HL-60 (cell line): ENCODE data around the gene GLRX5.
"Not testable (repeated sequence)": the region's sequence is repeated elsewhere in the genome, so short reads cannot be mapped to it uniquely, and the experiment has no call there.

Experiments used
- DNase-seq, 2 experiments: peaks; one replicate each; pipeline ENCODE4 v3.0.0-alpha.2; 2010 to 2020; ENCODE audit warnings: low read depth in 1 of 2, low spot score in 1 of 2
- H3K27ac ChIP-seq: fragments of 250-450 bp; sonication (Bioruptor Pico); replicated peaks from 2 replicates; pipeline ENCODE4 v1.5.1; 2020; ENCODE audit warnings: mild to moderate bottlenecking, moderate library complexity
- H3K27me3 ChIP-seq: fragments of 250-450 bp; sonication (Bioruptor Pico); 2 replicates; pipeline ENCODE4 v1.5.1; 2021; ENCODE audit warnings: mild to moderate bottlenecking, moderate library complexity; ENCODE audit not compliant: insufficient read depth, poor library complexity, severe bottlenecking
- H3K4me3 ChIP-seq: replicated peaks from 2 replicates; pipeline ENCODE4 v1.5.1; 2011; ENCODE audit warnings: mild to moderate bottlenecking, control low read depth, low read length; ENCODE audit not compliant: insufficient read depth
- GABPA ChIP-seq: IDR thresholded peaks from 2 replicates; pipeline ENCODE4 v1.6.1; 2012; ENCODE audit warnings: low read depth
- POLR2AphosphoS5 ChIP-seq: IDR thresholded peaks from 2 replicates; pipeline ENCODE4 v1.6.1; 2012; ENCODE audit warnings: low read depth
- SPI1 ChIP-seq: IDR thresholded peaks from 2 replicates; pipeline ENCODE4 v1.6.1; 2012; ENCODE audit warnings: low read depth, mild to moderate bottlenecking, borderline replicate concordance
- TF ChIP-seq, protein P1 (sequence below): IDR thresholded peaks from one replicate; pipeline ENCODE4 v1.5.1; 2011; ENCODE audit warnings: low read length, control low read depth, inconsistent platforms; ENCODE audit not compliant: insufficient read depth
- TF ChIP-seq, protein P2 (sequence below): IDR thresholded peaks from 2 replicates; pipeline ENCODE4 v1.6.1; 2012; ENCODE audit warnings: low read depth; ENCODE audit not compliant: insufficient replicate concordance

GLRX5 gene

DNA sequence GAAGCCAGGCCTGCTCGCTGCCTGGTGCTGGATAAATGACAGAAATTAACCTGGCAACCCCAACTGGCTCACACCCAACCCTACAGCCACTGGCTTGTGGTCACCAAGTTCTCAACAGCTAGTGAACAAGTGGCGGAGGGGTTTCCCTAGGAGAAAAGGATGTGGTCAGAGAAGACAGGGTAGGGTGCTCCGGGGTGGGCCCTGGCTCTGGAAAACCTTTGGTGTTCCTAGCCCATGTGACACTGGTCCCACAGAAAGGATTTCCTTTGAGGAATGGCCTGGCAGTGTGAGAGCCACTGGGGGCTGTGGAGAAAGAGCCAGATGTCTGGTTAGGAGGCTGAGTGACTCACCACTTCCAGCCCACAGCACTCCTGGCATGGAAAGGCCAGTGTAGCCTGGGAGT is 27.1 kb upstream of the GLRX5 start:
- Histone ChIP-seq H3K4me3 (no peak overlapping the region), H3K27ac (peak overlapping the region; percentile 81), H3K27me3 (no peaks in the 10 kb centered on the region)
- peak in 1 of 2 experiments; percentile 61 for DNase-seq
- TF ChIP-seq POLR2AphosphoS5 (no peak), SPI1 (no peak)

DNA sequence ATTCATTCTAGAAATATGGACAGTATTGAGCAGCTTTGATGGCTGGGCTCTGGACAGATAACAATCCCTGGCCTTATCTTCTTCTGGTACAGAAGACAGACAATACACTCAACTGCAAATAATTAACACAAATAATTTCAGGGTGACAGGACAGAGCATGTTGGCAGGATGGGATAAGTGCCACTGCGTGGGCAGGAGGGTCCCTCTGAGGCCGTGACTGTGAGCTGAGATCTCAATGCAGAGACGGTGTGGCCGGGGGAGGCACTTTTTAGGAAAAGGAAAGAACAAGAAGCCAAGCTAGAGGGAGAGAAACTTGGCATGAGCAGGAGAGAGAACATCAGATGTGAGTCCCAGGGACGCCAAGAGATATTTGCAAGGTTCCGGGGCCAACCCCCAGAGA is 26.5 kb upstream of the GLRX5 start:
- Histone ChIP-seq H3K4me3 (no peak overlapping the region), H3K27me3 (no peaks in the 10 kb centered on the region), H3K27ac (peak overlapping the region; percentile 81)
- TF ChIP-seq, protein P1, sequence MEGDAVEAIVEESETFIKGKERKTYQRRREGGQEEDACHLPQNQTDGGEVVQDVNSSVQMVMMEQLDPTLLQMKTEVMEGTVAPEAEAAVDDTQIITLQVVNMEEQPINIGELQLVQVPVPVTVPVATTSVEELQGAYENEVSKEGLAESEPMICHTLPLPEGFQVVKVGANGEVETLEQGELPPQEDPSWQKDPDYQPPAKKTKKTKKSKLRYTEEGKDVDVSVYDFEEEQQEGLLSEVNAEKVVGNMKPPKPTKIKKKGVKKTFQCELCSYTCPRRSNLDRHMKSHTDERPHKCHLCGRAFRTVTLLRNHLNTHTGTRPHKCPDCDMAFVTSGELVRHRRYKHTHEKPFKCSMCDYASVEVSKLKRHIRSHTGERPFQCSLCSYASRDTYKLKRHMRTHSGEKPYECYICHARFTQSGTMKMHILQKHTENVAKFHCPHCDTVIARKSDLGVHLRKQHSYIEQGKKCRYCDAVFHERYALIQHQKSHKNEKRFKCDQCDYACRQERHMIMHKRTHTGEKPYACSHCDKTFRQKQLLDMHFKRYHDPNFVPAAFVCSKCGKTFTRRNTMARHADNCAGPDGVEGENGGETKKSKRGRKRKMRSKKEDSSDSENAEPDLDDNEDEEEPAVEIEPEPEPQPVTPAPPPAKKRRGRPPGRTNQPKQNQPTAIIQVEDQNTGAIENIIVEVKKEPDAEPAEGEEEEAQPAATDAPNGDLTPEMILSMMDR = no peak
- TF ChIP-seq POLR2AphosphoS5 (no peak), SPI1 (no peak), GABPA (no peak)
- TF ChIP-seq, protein P2, sequence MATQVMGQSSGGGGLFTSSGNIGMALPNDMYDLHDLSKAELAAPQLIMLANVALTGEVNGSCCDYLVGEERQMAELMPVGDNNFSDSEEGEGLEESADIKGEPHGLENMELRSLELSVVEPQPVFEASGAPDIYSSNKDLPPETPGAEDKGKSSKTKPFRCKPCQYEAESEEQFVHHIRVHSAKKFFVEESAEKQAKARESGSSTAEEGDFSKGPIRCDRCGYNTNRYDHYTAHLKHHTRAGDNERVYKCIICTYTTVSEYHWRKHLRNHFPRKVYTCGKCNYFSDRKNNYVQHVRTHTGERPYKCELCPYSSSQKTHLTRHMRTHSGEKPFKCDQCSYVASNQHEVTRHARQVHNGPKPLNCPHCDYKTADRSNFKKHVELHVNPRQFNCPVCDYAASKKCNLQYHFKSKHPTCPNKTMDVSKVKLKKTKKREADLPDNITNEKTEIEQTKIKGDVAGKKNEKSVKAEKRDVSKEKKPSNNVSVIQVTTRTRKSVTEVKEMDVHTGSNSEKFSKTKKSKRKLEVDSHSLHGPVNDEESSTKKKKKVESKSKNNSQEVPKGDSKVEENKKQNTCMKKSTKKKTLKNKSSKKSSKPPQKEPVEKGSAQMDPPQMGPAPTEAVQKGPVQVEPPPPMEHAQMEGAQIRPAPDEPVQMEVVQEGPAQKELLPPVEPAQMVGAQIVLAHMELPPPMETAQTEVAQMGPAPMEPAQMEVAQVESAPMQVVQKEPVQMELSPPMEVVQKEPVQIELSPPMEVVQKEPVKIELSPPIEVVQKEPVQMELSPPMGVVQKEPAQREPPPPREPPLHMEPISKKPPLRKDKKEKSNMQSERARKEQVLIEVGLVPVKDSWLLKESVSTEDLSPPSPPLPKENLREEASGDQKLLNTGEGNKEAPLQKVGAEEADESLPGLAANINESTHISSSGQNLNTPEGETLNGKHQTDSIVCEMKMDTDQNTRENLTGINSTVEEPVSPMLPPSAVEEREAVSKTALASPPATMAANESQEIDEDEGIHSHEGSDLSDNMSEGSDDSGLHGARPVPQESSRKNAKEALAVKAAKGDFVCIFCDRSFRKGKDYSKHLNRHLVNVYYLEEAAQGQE = no peak
- DNase-seq = no peak

DNA sequence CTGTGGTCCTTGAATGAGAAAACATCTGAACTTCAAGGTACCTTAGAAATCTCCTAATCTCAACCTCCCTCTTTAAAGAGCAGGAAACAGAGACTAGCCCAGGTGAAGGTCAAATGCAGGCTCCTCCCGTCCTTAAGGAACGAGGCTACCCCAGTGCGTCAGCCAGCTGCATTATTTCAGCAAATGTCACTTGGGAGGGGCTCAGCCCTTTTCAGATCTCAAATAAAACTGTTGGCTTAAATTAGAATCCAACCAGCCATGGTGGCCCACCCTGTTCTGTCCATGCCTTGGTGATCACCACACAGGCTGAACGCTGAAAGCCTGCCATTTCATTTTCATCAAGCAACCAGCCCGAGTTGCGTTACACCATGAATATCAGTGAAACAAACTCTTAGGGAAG is 25.4 kb upstream of the GLRX5 start:
- no peak for DNase-seq
- TF ChIP-seq GABPA (no peak), POLR2AphosphoS5 (no peak)
- Histone ChIP-seq H3K27ac (no peak overlapping the region), H3K27me3 (no peaks in the 10 kb centered on the region), H3K4me3 (no peak overlapping the region)

DNA sequence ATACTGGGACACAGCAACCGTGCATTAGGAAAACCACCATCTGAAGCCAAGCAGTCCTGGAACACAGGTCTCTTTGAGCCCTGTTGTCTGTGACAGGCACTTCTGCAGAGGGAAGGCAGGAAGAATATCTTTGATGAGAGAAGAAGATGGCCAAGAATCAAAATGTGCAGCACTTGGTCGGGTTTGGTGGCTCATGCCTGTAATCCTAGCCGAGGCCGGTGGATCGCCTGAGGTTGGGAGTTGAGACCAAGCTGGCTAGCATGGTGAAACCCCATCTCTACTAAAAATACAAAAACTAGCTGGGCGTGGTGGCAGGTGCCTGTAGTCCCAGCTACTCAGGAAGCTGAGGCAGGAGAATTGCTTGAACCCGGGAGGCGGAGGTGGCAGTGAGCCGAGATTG is 24.5 kb upstream of the GLRX5 start:
- DNase-seq, H3K27me3 ChIP-seq, H3K27ac ChIP-seq, H3K4me3 ChIP-seq: not testable (repeated sequence)

DNA sequence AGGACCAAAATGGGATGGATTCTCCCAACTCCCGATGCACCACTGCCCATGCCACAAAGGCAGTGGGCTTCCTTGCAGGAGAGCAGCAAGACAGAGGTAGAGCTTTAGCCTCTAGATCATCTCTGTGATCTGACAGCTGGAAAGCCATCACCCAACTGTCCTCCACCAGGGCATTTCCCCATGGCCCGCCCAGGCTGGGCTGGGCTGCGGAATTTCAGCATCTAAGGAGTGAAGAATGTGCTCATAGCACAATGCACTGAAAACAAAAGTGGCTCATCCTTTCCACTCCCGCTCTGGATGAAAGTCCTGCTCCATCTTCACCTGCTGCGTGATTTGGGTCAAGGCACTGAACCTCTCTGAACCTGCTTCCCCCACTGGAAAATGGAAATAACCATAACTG is 24.0 kb upstream of the GLRX5 start:
- no peak overlapping the region for H3K27ac ChIP-seq
- no peak overlapping the region for H3K4me3 ChIP-seq
- no peak for DNase-seq
- no peak for TF ChIP-seq GABPA
- H3K27me3 ChIP-seq = no peaks in the 10 kb centered on the region

DNA sequence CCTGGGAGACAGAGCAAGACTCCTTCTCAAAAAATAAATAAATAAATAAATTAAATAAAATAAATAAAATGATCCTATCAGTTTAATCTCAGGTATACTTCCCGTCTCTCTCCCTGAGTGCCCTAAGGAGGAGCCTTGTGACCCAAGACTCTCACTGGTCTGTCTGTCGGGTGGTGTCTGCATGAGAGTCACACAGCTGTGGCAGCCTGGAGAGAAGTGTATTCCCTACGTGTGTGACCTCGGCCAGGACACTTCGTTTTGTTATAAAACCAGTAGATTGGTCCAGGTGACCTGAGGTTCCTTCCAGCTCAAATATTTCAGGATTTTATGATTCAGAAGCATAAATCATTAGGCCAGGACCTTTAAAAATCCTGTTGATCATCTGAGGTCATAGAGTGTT is 23.2 kb upstream of the GLRX5 start:
- TF ChIP-seq, protein P1 = no peak
- TF ChIP-seq, protein P2 = no peak
- TF ChIP-seq POLR2AphosphoS5 = no peak
- TF ChIP-seq SPI1 = no peak
- TF ChIP-seq GABPA = no peak
- DNase-seq = no peak
- H3K27me3 ChIP-seq = no peaks in the 10 kb centered on the region
- no peak overlapping the region for H3K4me3 ChIP-seq
- H3K27ac ChIP-seq = no peak overlapping the region
